WI38 (cell line): ENCODE results near the gene ATXN10.

Source experiments
- H3K4me3 ChIP-seq: 2 replicates; pipeline ENCODE4 v1.5.1; 2011; ENCODE audit warnings: low read depth, mild to moderate bottlenecking, control low read depth, low read length
- CTCF ChIP-seq: IDR thresholded peaks from 2 replicates; pipeline ENCODE4 v1.5.1; 2012; ENCODE audit warnings: low read depth, mild to moderate bottlenecking, control low read depth, low read length

Gene ATXN10

GRCh38 chr22:45830531-45831245 is 159.1 kb downstream of the ATXN10 start:
- no peak overlapping the region for H3K4me3 ChIP-seq
- no peak for TF ChIP-seq CTCF

GRCh38 chr22:45831394-45831793 is 159.8 kb downstream of the ATXN10 start:
- TF ChIP-seq CTCF, result peak; percentile 56
- H3K4me3 ChIP-seq, result no peak overlapping the region

DNA sequence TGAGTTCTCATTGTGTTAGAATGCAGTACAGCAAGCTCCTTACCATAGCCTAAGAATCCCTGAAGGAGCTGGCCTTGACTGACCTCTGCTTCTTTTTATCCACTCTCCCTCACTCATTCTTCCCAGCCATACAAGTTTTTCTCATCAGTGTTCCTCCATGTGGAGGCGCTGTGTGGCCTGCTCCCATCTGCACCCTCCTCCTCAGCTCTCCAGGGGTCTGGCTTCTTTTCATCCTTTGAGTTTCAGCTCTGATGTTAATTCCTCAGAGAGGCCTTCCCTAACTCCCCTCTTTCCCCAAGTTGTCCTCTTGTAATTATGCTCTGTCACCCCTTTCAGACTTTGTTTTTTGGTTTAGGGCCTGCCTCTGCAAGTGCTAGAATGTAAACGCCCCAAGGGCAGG is 160.5 kb downstream of the ATXN10 start:
- no peak for TF ChIP-seq CTCF
- no peak overlapping the region for H3K4me3 ChIP-seq

- no peak overlapping the region for H3K4me3 ChIP-seq
Observed at GRCh38 chr22:45832959-45833580, 161.4 kb downstream of the ATXN10 start.

DNA sequence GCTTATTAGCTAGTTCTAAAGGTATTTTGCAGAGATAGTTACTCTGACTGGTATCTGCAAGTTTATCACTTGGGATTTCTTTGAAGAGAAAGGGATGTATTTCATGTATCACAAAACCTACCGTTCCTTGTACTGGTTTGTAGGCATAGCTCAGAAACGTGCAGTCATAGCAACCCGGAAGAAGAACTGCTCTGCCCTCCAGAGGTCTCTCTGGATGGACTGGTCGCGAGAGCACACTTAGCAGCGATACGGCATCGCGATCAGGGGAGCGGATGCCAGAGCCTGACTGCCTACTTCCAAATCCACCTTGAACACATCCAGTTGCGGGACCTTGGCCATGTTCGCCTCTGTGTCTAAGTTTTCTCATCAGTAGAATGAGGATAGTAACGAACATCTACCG is 162.0 kb downstream of the ATXN10 start:
- TF ChIP-seq CTCF, result no peak
- no peak overlapping the region for H3K4me3 ChIP-seq

More at GRCh38 chr22:45832959-45833580, 161.4 kb downstream of the ATXN10 start:
- no peak for TF ChIP-seq CTCF

GRCh38 chr22:45834241-45834640 is 162.6 kb downstream of the ATXN10 start:
- TF ChIP-seq CTCF, result no peak
- no peak overlapping the region for H3K4me3 ChIP-seq

DNA sequence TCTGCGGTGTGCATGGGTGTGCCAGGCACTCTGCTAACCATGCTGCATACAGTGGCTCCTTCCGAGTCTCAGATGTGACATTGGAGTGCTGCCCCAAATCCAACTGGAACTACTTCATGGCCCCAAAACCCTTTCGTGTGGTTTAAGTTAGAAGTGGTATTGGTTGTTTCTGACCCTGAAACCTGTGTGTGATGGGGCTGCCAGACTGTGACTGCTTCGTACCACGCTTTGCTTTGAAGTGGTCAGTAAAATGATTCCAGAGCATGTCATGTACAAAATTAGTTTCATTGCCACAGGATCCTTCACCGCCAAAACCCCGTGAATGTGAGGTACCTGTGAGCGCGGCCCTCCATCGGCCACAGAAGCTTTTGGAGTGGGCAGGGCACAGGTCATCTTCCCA is 163.2 kb downstream of the ATXN10 start:
- no peak overlapping the region for H3K4me3 ChIP-seq
- no peak for TF ChIP-seq CTCF
